Testis (tissue), 2 donors: Measurements from ENCODE around the gene HGFAC.

Experiments used
- CTCF ChIP-seq, 3 experiments: fragments of 450-650 bp in 2 of 3; fragments of 200-600 bp in 1 of 3; sonication (generic) in 1 of 3; IDR thresholded peaks; one replicate each; pipeline ENCODE4 v1.5.1; 2016 to 2019; ENCODE audit warnings: antibody characterized with exemption in 3 of 3, mild to moderate bottlenecking in 2 of 3, moderate library complexity in 1 of 3
- POLR2A ChIP-seq: fragments of 450-650 bp; IDR thresholded peaks from one replicate; pipeline ENCODE4 v1.6.1; 2017; ENCODE audit warnings: antibody characterized with exemption, mild to moderate bottlenecking, moderate library complexity

- TF ChIP-seq CTCF (IDR thresholded peaks at IDR 0.05) = no peak
- TF ChIP-seq POLR2A = no peak
These were observed 12.1 kb upstream of the HGFAC start for GRCh38 chr4:3429651-3430050.
